Upper lobe of right lung (tissue), 1 donor: ENCODE measurements around the gene KRT71. TPM values are rescaled to one million over a fixed set of nuclear protein-coding genes. Genes with fewer than 3 reads are reported as not detected.

Source experiments
- ATAC-seq: fragments of 200-7000 bp; cut with Tn5 transposase; one replicate; pipeline ENCODE4 v1.9.1; 2020; ENCODE audit warnings: mild to moderate bottlenecking, moderate library complexity
- DNase-seq: peaks from one replicate; pipeline ENCODE4 v3.0.0-alpha.2; 2020
- H3K27ac ChIP-seq: fragments of 200-600 bp; one replicate; pipeline ENCODE4 v1.8.0; 2022
- H3K27me3 ChIP-seq: fragments of 200-600 bp; one replicate; pipeline ENCODE4 v1.8.0; 2022; ENCODE audit warnings: mild to moderate bottlenecking
- H3K36me3 ChIP-seq: fragments of 200-600 bp; one replicate; pipeline ENCODE4 v1.8.0; 2022
- H3K4me1 ChIP-seq: fragments of 200-600 bp; one replicate; pipeline ENCODE4 v1.8.0; 2022
- H3K4me3 ChIP-seq: fragments of 200-600 bp; one replicate; pipeline ENCODE4 v1.8.0; 2022; ENCODE audit warnings: mild to moderate bottlenecking
- H3K9me3 ChIP-seq: fragments of 200-600 bp; one replicate; pipeline ENCODE4 v1.8.0; 2022
- CTCF ChIP-seq: fragments of 200-600 bp; IDR thresholded peaks from one replicate; pipeline ENCODE4 v1.8.0; 2022; ENCODE audit warnings: antibody characterized with exemption
- intact Hi-C: fragments of 100-400 bp; cut with DNase I; formaldehyde crosslinking; loops from one replicate; pipeline ENCODE4 v1.11.0; 2022
- long read RNA-seq: library from polyadenylated mRNA; unstranded; transcript quantifications from one replicate; pipeline ENCODE4 v2.0.0, GENCODE V29; 2021
- total RNA-seq: library from RNA; stranded (reverse); fragmentation: NEBNext Ultra II Directional; extraction: Animal tissue kit (Norgen Biotek cat#: 25700); gene quantifications from one replicate; pipeline ENCODE4 v1.2.1, GENCODE V29; 2021
- donor health status: DM: no; HTN: yes; CAD: no; lungs with severe emphysema.

Gene KRT71
- not detected for total RNA-seq
- long read RNA-seq = 0 reads

DNA sequence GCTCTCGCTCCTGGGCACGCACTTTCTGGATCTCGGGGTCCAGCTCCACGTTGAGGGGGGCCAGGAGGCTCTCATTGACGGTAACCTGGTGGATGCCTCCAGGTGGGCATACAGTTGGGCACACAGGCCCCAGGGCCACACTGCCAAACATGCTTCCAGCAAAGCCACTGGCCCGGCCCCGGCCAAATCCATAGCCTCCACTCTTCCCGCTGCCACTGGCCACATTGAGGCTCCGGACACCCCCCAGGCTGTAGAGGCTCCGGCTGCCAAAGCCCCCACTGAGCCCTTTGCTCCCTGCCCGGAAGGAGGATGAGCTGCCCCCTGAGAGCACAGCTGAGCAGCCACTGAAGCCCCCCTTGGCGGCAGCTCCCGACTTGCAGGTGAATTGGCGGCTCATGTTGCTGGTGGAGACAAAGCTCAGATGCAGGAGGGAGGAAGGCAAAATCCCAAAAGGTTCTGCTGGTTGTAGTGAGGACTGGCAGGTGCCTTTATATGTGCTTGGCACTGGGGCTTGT lies at the start of gene KRT71:
TSS of gene KRT71 (minus strand) at position 465 of the 515 bp plus-strand sequence. CDS start at position 397, 68 bp downstream.
- intact Hi-C loops = no loop called here
- no peaks in the 10 kb centered on the region for H3K4me1 ChIP-seq
- ATAC-seq = no peak
- H3K36me3 ChIP-seq = no peaks in the 10 kb centered on the region
- TF ChIP-seq CTCF = no peak
- H3K27me3 ChIP-seq = peaks cover 13% of the 10 kb centered on the region
- no peaks in the 10 kb centered on the region for H3K9me3 ChIP-seq
- H3K27ac ChIP-seq = no peak within 1 kb of the TSS
- H3K4me3 ChIP-seq = no peak within 1 kb of the TSS
- no peak for DNase-seq

DNA sequence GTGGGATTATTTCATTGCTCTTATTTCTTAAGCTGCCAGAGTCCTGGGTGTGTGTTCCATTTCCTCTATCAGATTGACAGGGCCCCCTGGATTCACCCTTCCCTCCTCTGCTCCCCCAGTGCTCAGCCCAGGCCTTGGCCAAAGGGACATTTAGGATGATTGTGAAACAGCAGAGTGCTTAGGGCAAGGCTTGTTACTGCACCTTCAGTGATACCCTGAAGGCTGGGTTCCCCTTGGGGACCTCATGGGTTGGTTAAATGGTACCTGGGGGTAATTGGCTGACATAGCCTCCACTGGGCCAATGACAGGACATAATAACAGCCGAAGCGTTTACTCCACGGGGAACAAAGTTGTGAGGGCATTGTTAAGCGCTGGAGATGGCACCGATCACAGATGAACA lies 49.6 kb upstream of the KRT71 start:
- no peak for TF ChIP-seq CTCF
- no peak overlapping the region for H3K4me3 ChIP-seq
- no peaks in the 10 kb centered on the region for H3K4me1 ChIP-seq
- peaks cover 31% of the 10 kb centered on the region for H3K27me3 ChIP-seq
- H3K27ac ChIP-seq = no peak overlapping the region
- intact Hi-C loops = no loop called here
- H3K9me3 ChIP-seq = no peaks in the 10 kb centered on the region
- DNase-seq (peak; percentile 40), ATAC-seq (no peak)
- no peaks in the 10 kb centered on the region for H3K36me3 ChIP-seq

- DNase-seq (peak; percentile 18), ATAC-seq (no peak)
- Histone ChIP-seq H3K4me3 (no peak overlapping the region), H3K4me1 (no peaks in the 10 kb centered on the region), H3K9me3 (no peaks in the 10 kb centered on the region), H3K27ac (no peak overlapping the region), H3K27me3 (peaks cover 31% of the 10 kb centered on the region), H3K36me3 (no peaks in the 10 kb centered on the region)
- intact Hi-C loops = no loop called here
- no peak for TF ChIP-seq CTCF
Measured at GRCh38 chr12:52601671-52602070, 48.7 kb upstream of the KRT71 start.

DNA sequence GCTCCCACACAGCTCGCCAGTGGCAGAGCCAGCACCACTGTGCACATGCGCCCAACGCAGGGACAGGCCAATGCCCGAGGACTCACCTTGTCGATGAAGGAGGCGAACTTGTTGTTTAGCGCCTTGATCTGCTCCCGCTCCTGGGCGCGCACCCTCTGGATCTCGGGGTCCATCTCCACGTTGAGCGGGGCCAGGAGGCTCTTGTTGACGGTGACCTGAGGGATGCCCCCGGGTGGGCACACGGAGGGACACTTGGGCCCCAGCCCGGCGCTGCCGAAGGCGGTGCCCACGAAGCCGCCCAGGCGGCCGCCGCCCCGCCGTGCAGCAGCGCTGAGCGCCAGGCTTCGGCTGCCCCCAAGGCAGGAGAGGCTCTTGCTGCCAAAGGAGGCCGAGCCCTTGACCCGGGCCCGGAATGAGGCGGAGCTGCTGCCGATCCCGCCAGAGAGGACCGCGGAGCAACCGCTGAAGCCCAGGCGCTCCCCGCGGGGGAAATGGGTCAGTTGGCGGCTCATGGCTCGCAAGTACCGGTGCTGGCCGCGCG lies 48.1 kb upstream of the KRT71 start, which contains the start of gene KRT72:
TSS of gene KRT72 (minus strand) at position 523 of the 541 bp plus-strand sequence. CDS start at position 512, 11 bp downstream.
- Histone ChIP-seq H3K36me3 (no peaks in the 10 kb centered on the region), H3K27me3 (peaks cover 31% of the 10 kb centered on the region), H3K9me3 (no peaks in the 10 kb centered on the region), H3K4me1 (no peaks in the 10 kb centered on the region), H3K27ac (no peak within 1 kb of the TSS), H3K4me3 (no peak within 1 kb of the TSS)
- peak; percentile 59 for DNase-seq
- TF ChIP-seq CTCF = no peak
- ATAC-seq = no peak
- intact Hi-C loops = no loop called here

DNA sequence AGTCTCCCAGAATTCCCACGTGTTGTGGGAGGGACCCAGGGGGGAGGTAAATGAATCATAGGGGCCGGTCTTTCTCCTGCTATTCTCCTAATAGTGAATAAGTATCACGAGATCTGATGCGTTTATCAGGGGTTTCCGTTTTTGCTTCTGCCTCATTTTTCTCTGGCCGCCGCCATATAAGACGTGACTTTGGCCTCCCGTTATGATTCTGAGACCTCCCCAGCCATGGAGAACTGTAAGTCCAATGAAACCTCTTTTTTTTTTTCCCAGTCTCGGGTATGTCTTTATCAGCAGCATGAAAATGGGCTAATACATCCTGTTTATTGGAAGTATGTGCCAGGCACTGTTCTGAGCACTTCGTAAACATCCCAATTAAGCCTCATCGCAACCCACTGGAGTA lies 47.5 kb upstream of the KRT71 start:
- no peak for DNase-seq
- Histone ChIP-seq H3K4me3 (no peak overlapping the region), H3K27ac (no peak overlapping the region), H3K27me3 (peaks cover 31% of the 10 kb centered on the region), H3K9me3 (no peaks in the 10 kb centered on the region), H3K36me3 (no peaks in the 10 kb centered on the region), H3K4me1 (no peaks in the 10 kb centered on the region)
- ATAC-seq = no peak
- no peak for TF ChIP-seq CTCF
- intact Hi-C loops = no loop called here
